ENCODE results near the gene APOL4. TPM values are rescaled to one million over a fixed set of nuclear protein-coding genes. Genes with fewer than 3 reads are reported as not detected.

Gene APOL4
- total RNA-seq, 1 experiment from 2014 or later: not detected

- CTCF ChIA-PET: interaction anchor here (0.6 to 0.7 kb wide), 3 partner anchors 12 to 846 kb away, joined by 3 to 4 read pairs (median 3); no protein-coding TSS in a partner anchor
- Histone ChIP-seq H3K4me2 (peak overlapping the region; percentile 49), H3K27me3 (ENCODE audit: insufficient read depth, low read depth) (no peaks in the 10 kb centered on the region), H3K27ac (no peak overlapping the region), H3K9me3 (ENCODE audit: insufficient read depth, low read depth) (no peaks in the 10 kb centered on the region), H3K4me3 (0 out of 2 replicates have a peak overlapping the region, but pooled peaks have one; percentile 1), H3F3A (ENCODE audit: insufficient read depth, low read depth) (no peaks in the 10 kb centered on the region; the same call in 1 of the 2 replicates), H4K20me1 (ENCODE audit: insufficient read depth) (no peaks in the 10 kb centered on the region), H3K79me2 (ENCODE audit: low read depth) (no peaks in the 10 kb centered on the region), H3K36me3 (ENCODE audit: low read depth) (no peaks in the 10 kb centered on the region), H3K9me2 (ENCODE audit: insufficient read depth) (no peaks in the 10 kb centered on the region), H3K4me1 (replicated peaks; ENCODE audit: insufficient read depth) (no peaks in the 10 kb centered on the region), H2AFZ (no peak overlapping the region; the same call in 1 of the 2 replicates)
- DNase-seq: peak in 1 of 2 experiments; percentile 52
- BruUV-seq (replicated peaks): no TSS peak
- intact Hi-C loops (cut with micrococcal nuclease; ENCODE audit: unreplicated experiment): no loop called here
- POLR2A ChIA-PET (ENCODE audit: unreplicated experiment): interaction anchor here (0.6 to 0.8 kb wide), 3 partner anchors 23 to 432 kb away, joined by 4 to 10 read pairs (median 7); no protein-coding TSS in a partner anchor
- TF ChIP-seq EZH2 (IDR thresholded peaks at IDR 0.05; ENCODE audit: low read depth) (no peak), CTCF (conservative IDR thresholded peaks at IDR 0.05) (no peak)
Measured at GRCh38 chr22:36156515-36157419, 44.8 kb downstream of the APOL4 start.

GRCh38 chr22:36156119-36156514 is 45.5 kb downstream of the APOL4 start:
- Histone ChIP-seq H3K4me1 (replicated peaks; ENCODE audit: insufficient read depth) (peaks cover 1% of the 10 kb centered on the region; the same call in 1 of the 2 replicates), H3F3A (ENCODE audit: insufficient read depth, low read depth) (no peaks in the 10 kb centered on the region; the same call in 1 of the 2 replicates), H4K20me1 (ENCODE audit: insufficient read depth) (no peaks in the 10 kb centered on the region), H3K4me3 (no peak overlapping the region), H3K9me3 (ENCODE audit: insufficient read depth, low read depth) (no peaks in the 10 kb centered on the region), H2AFZ (no peak overlapping the region), H3K9me2 (ENCODE audit: insufficient read depth) (no peaks in the 10 kb centered on the region), H3K27me3 (ENCODE audit: insufficient read depth, low read depth) (no peaks in the 10 kb centered on the region), H3K4me2 (peak overlapping the region; percentile 49; the same call in 1 of the 2 replicates), H3K27ac (no peak overlapping the region), H3K36me3 (ENCODE audit: low read depth) (no peaks in the 10 kb centered on the region), H3K79me2 (ENCODE audit: low read depth) (no peaks in the 10 kb centered on the region)
- DNase-seq: no peak
- POLR2A ChIA-PET (ENCODE audit: unreplicated experiment): interaction anchor here (0.7 to 0.8 kb wide), 2 partner anchors 24 to 432 kb away, joined by 4 to 10 read pairs; no protein-coding TSS in a partner anchor
- CTCF ChIA-PET: interaction anchor here (0.6 kb wide), 2 partner anchors 11 to 125 kb away, joined by 3 to 4 read pairs; no protein-coding TSS in a partner anchor
- TF ChIP-seq EZH2 (IDR thresholded peaks at IDR 0.05; ENCODE audit: low read depth) (no peak), CTCF (conservative IDR thresholded peaks at IDR 0.05) (no peak)
- intact Hi-C loops (cut with micrococcal nuclease; ENCODE audit: unreplicated experiment): no loop called here
- BruUV-seq (replicated peaks): no TSS peak

- H4K20me1 ChIP-seq (ENCODE audit: insufficient read depth): no peaks in the 10 kb centered on the region
- no peak overlapping the region for H3K4me2 ChIP-seq
Measured at GRCh38 chr22:36155702-36156101, 45.9 kb downstream of the APOL4 start.

More at GRCh38 chr22:36155702-36156101, 45.9 kb downstream of the APOL4 start:
- DNase-seq: no peak
- H3K9me3 ChIP-seq (ENCODE audit: insufficient read depth, low read depth): no peaks in the 10 kb centered on the region
- H3K27me3 ChIP-seq (ENCODE audit: insufficient read depth, low read depth): no peaks in the 10 kb centered on the region
- no peaks in the 10 kb centered on the region for H3K9me2 ChIP-seq (ENCODE audit: insufficient read depth)
- no peaks in the 10 kb centered on the region for H3K79me2 ChIP-seq (ENCODE audit: low read depth)
- no peaks in the 10 kb centered on the region for H3K36me3 ChIP-seq (ENCODE audit: low read depth)
- H2AFZ ChIP-seq: no peak overlapping the region
- ChIA-PET POLR2A (ENCODE audit: unreplicated experiment) (interaction anchor here (0.6 kb wide), 1 partner anchor 208 kb away, joined by 27 read pairs; no protein-coding TSS in a partner anchor), CTCF (no interaction called here)
- H3K27ac ChIP-seq: no peak overlapping the region
- no peak overlapping the region for H3K4me3 ChIP-seq
- TF ChIP-seq EZH2 (IDR thresholded peaks at IDR 0.05; ENCODE audit: low read depth) (no peak), CTCF (conservative IDR thresholded peaks at IDR 0.05) (no peak)
- no TSS peak for BruUV-seq (replicated peaks)
- no peaks in the 10 kb centered on the region; the same call in 1 of the 2 replicates for H3F3A ChIP-seq (ENCODE audit: insufficient read depth, low read depth)
- H3K4me1 ChIP-seq (replicated peaks; ENCODE audit: insufficient read depth): peaks cover 5% of the 10 kb centered on the region; the same call in 1 of the 2 replicates
- intact Hi-C loops (cut with micrococcal nuclease; ENCODE audit: unreplicated experiment): no loop called here

Measured in PC-9 (cell line).